ENCODE data around the gene MATCAP1.

Gene MATCAP1

GRCh38 chr16:67137605-67138004, 46.2 kb downstream of the MATCAP1 start:
- DNase-seq (ENCODE audit: low read depth in 2 of 2) = no peak

DNA sequence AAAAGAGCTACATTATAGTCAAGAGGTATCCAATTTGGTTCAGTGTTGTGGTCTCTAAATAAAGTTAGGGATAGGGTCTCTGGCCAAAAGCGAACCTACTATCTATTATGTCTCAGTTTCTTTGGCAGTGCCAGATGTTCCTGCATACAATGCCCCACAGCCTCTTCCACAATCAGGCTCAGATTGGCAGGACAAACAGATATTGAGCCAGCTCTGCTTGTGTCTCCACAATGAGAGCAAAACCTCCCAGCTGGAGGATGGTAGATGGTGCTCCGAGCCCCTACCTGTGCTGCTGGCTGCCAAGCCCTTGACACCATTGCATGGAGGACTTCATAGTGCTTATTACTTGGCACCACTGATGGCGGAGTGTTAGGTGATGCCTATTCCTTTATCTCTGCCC, 54.3 kb downstream of the MATCAP1 start:
- DNase-seq (ENCODE audit: low read depth in 2 of 2) = no peak

DNA sequence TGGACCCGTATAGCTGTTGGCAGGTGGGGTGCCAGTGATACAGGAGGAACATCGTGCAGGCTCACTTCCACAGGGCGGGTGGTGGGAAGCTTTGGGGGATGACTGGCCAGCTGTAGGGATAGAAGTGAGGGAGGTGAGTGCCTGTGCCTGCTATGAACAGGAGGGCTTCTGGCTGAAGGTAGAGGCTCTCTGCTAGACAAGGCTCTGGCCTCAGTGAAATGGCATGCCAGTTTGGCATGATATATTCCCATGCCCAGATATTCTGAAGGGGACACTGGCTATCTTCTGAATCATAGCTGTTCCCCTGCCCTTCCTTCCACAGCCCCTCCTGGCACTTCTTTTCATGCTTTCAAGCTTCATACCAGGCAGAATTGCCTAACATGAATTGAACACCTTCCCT, 54.9 kb downstream of the MATCAP1 start:
- no peak for DNase-seq (ENCODE audit: low read depth in 2 of 2)

DNA sequence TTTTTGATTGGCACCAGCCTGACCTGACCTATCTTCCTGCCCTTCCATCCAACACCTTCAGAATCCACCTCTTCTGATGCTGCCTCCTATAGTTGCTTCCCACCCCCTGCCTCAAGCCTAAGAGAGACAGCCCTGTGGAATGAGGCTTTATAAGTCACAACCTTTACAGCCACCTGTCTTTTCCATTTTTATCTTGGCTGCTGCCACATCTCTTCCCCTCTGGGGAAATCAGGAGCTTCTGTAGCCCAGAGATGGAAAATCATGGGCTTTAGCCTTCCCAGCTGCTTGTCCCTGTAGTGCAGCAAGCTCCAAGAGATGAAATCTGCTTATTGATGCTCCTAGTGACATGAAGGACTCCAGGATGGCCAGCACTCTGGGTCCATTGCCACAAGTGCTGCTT, 55.3 kb downstream of the MATCAP1 start:
- no peak for DNase-seq (ENCODE audit: low read depth in 2 of 2)
